ENCODE measurements around the gene SMPD4.
A peak's percentile ranks its signal among the peaks of the same experiment; 100 is the strongest.
"Not testable (repeated sequence)": the region's sequence is repeated elsewhere in the genome, so short reads cannot be mapped to it uniquely, and the experiment has no call there.

- peak; percentile 78 for TF ChIP-seq CTCF (conservative IDR thresholded peaks at IDR 0.05; ENCODE audit: low read depth, low read length)
- TF ChIP-seq POLR2A, USF2, BHLHE40, FOS, RFX5, CEBPB, MAFK, NFE2L2 (IDR thresholded peaks at IDR 0.05; ENCODE audit: low read depth, low read length): not testable (repeated sequence)
- TF ChIP-seq MAZ (IDR thresholded peaks at IDR 0.05; ENCODE audit: borderline replicate concordance, low read depth, low read length) = peak; percentile 91
- peak; percentile 34; the same call in 1 of the 2 replicates for TF ChIP-seq SMC3 (IDR thresholded peaks at IDR 0.05; ENCODE audit: low read depth, low read length)
- peak; percentile 44 for TF ChIP-seq RAD21 (IDR thresholded peaks at IDR 0.05; ENCODE audit: low read length)
These were observed 679 bp upstream of the SMPD4 start, which contains the start of gene MZT2B for GRCh38 chr2:130181880-130182682.

Measured in IMR-90 (cell line).